Measurements from ENCODE around the gene PTGER3.

DNA sequence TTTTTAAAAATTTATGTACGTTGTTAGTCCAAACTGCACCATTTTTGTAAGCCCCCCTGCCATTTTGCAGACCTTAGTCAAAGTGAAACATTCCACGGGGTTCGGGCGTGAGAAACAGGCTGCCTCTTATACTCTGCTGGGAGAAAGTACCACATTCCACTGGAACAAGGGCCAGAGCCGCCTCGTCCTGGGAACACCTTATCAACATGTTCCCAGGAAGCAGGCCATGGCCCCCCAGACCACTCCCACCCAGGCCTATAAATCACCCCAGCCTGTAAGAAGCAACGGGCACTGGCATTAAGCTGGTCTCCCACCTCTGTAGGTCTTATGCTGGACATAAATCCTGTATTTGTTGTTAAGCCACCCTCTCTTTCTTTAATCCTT, 34.1 kb upstream of the PTGER3 start:
- TF ChIP-seq POLR2AphosphoS5 (IDR thresholded peaks at IDR 0.05) (no peak), POLR2A (IDR thresholded peaks at IDR 0.05) (no peak), CTCF (IDR thresholded peaks at IDR 0.05) (no peak)

Data from upper lobe of left lung (tissue), 4 donors.